Measurements from ENCODE around the gene REPS1.

DNA sequence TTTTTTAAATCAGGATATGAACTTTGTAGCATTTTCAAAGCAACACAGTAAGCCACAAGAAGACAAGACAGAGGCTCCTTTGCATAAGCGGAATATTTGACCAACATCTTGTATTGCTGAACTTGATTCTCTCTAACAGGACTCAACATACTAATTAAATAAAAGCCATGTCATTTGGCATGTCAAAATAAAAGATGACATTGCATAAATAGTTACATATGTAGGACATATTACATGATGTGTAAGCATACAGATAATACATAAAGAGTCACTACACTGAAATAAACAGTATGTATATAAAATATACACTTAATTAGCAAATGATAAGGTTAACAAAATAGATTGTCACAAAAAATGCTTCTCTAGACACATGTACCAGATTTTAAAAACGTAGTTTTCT is 62.2 kb downstream of the REPS1 start:
- TF ChIP-seq, protein P1, sequence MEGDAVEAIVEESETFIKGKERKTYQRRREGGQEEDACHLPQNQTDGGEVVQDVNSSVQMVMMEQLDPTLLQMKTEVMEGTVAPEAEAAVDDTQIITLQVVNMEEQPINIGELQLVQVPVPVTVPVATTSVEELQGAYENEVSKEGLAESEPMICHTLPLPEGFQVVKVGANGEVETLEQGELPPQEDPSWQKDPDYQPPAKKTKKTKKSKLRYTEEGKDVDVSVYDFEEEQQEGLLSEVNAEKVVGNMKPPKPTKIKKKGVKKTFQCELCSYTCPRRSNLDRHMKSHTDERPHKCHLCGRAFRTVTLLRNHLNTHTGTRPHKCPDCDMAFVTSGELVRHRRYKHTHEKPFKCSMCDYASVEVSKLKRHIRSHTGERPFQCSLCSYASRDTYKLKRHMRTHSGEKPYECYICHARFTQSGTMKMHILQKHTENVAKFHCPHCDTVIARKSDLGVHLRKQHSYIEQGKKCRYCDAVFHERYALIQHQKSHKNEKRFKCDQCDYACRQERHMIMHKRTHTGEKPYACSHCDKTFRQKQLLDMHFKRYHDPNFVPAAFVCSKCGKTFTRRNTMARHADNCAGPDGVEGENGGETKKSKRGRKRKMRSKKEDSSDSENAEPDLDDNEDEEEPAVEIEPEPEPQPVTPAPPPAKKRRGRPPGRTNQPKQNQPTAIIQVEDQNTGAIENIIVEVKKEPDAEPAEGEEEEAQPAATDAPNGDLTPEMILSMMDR (conservative IDR thresholded peaks at IDR 0.05; ENCODE audit: low read depth, low read length), result no peak
- TF ChIP-seq EZH2 (IDR thresholded peaks at IDR 0.05; ENCODE audit: low read length, unreplicated experiment), result no peak

All from PC-3 (cell line).